Liver (tissue), 9 donors: ENCODE data around the gene SGCD. TPM values are rescaled to one million over a fixed set of nuclear protein-coding genes. Genes with fewer than 3 reads are reported as not detected.
A peak's percentile ranks its signal among the peaks of the same experiment; 100 is the strongest.

Source experiments
- DNase-seq: peaks from one replicate; pipeline ENCODE4 v3.0.0-alpha.2; 2017; ENCODE audit warnings: low spot score
- H3K27ac ChIP-seq, 2 donors: one replicate each; pipeline ENCODE4 v1.7.0; 2013; ENCODE audit warnings: inconsistent platforms in 2 of 2, low read length in 2 of 2, control low read depth in 1 of 2, low read depth in 1 of 2, mild to moderate bottlenecking in 1 of 2
- H3K27me3 ChIP-seq, 4 donors: one replicate each; pipeline versions ENCODE4 v1.6.1 to v1.7.0; 2013; ENCODE audit warnings: low read length in 3 of 4, inconsistent platforms in 1 of 4, mild to moderate bottlenecking in 1 of 4, moderate library complexity in 1 of 4; ENCODE audit not compliant: control insufficient read depth in 4 of 4, insufficient read depth in 4 of 4
- H3K36me3 ChIP-seq, 4 donors: one replicate each; pipeline versions ENCODE4 v1.6.1 to v1.7.0; 2013; ENCODE audit warnings: low read length in 3 of 4, mild to moderate bottlenecking in 3 of 4, low read depth in 1 of 4, moderate library complexity in 1 of 4; ENCODE audit not compliant: control insufficient read depth in 4 of 4, insufficient read depth in 3 of 4
- H3K4me1 ChIP-seq, 4 donors: one replicate each; pipeline versions ENCODE4 v1.6.1 to v1.7.0; 2013; ENCODE audit warnings: low read length in 3 of 4, mild to moderate bottlenecking in 3 of 4, moderate library complexity in 1 of 4; ENCODE audit not compliant: control insufficient read depth in 4 of 4, insufficient read depth in 4 of 4
- H3K4me3 ChIP-seq, 3 donors: one replicate each; pipeline versions ENCODE4 v1.6.1 to v1.7.0; 2013; ENCODE audit warnings: low read length in 3 of 3, control low read depth in 1 of 3, low read depth in 1 of 3, mild to moderate bottlenecking in 1 of 3
- H3K9ac ChIP-seq, 2 donors: one replicate each; pipeline ENCODE4 v1.7.0; 2013; ENCODE audit warnings: low read length in 2 of 2, mild to moderate bottlenecking in 2 of 2, moderate library complexity in 2 of 2, control low read depth in 1 of 2, low read depth in 1 of 2
- H3K9me3 ChIP-seq, 4 donors: one replicate each; pipeline versions ENCODE4 v1.6.1 to v1.7.0; 2013; ENCODE audit warnings: low read length in 3 of 4; ENCODE audit not compliant: control insufficient read depth in 4 of 4
- CTCF ChIP-seq: fragments of 150-350 bp; IDR thresholded peaks from 2 replicates; pipeline ENCODE4 v1.5.1; 2017; ENCODE audit warnings: improper control_type of control experiment, low read depth, low read length; ENCODE audit not compliant: missing input control
- EGR1 ChIP-seq, 2 donors: IDR thresholded peaks; 2 replicates each; pipeline ENCODE4 v1.6.1; 2016 to 2018; ENCODE audit warnings: antibody characterized with exemption in 2 of 2, low read depth in 2 of 2
- FOXA1 ChIP-seq: IDR thresholded peaks from 2 replicates; pipeline ENCODE4 v1.6.1; 2016; ENCODE audit warnings: antibody characterized with exemption
- FOXA2 ChIP-seq: IDR thresholded peaks from 2 replicates; pipeline ENCODE4 v1.6.1; 2016; ENCODE audit warnings: antibody characterized with exemption
- HNF4A ChIP-seq, 2 donors: conservative IDR thresholded peaks; 2 replicates each; pipeline ENCODE4 v1.6.1; 2016; ENCODE audit warnings: antibody characterized with exemption in 2 of 2, mild to moderate bottlenecking in 2 of 2
- MAX ChIP-seq: IDR thresholded peaks from 2 replicates; pipeline ENCODE4 v1.6.1; 2016; ENCODE audit warnings: antibody characterized with exemption
- NR2F2 ChIP-seq: IDR thresholded peaks from 2 replicates; pipeline ENCODE4 v1.6.1; 2016; ENCODE audit warnings: antibody characterized with exemption
- RAD21 ChIP-seq, 2 donors: IDR thresholded peaks; 2 replicates each; pipeline ENCODE4 v1.6.1; 2016; ENCODE audit warnings: antibody characterized with exemption in 2 of 2, mild to moderate bottlenecking in 2 of 2
- RXRA ChIP-seq, 2 donors: IDR thresholded peaks; 2 replicates each; pipeline ENCODE4 v1.6.1; 2017 to 2018; ENCODE audit warnings: antibody characterized with exemption in 2 of 2, mild to moderate bottlenecking in 1 of 2
- SP1 ChIP-seq: IDR thresholded peaks from 2 replicates; pipeline ENCODE4 v1.6.1; 2018; ENCODE audit warnings: antibody characterized with exemption, mild to moderate bottlenecking
- TAF1 ChIP-seq: conservative IDR thresholded peaks from 2 replicates; pipeline ENCODE4 v1.6.1; 2016; ENCODE audit warnings: antibody characterized with exemption, mild to moderate bottlenecking
- YY1 ChIP-seq: IDR thresholded peaks from 2 replicates; pipeline ENCODE4 v1.6.1; 2016; ENCODE audit warnings: antibody characterized with exemption, mild to moderate bottlenecking
- ZBTB33 ChIP-seq: IDR thresholded peaks from 2 replicates; pipeline ENCODE4 v1.6.1; 2016; ENCODE audit warnings: antibody characterized with exemption
- WGBS: extraction: QIAGEN DNeasy Blood & Tissue Kit; methylation state at CpG from one replicate; pipeline ENCODE4 v1.1.7; 2013; 5-methylcytosine and 5-hydroxymethylcytosine counted together
- polyA plus RNA-seq, 2 donors: library from polyadenylated mRNA; stranded (reverse) in 1 of 2; unstranded in 1 of 2; fragments of 200-250 nt in 1 of 2; fragments of >200 nt in 1 of 2; fragmentation: Nextera tagmentation in 1 of 2; extraction: Ambion mirVana in 1 of 2; gene quantifications; one replicate each; pipeline versions ENCODE4 v1.2.1 to v1.2.3, GENCODE V29; 2013 to 2015
- total RNA-seq, 2 donors: library from RNA; depleted of rRNA; stranded (reverse); fragments of >200 nt; gene quantifications; one replicate each; pipeline ENCODE4 v1.2.3, GENCODE V29; 2014
- donor health status: healthy.
- donor health status: healthy.
- donor health status: healthy.
- donor health status: healthy.
- donor health status: healthy.

The SGCD gene
- total and polyA plus RNA-seq, 4 donors: 0.35 to 1.7 (median 1.0) TPM

- Histone ChIP-seq H3K4me1 (peaks cover 0 to 11% (median 4%) of the 10 kb centered on the region in 4 donors), H3K9me3 (no peaks in the 10 kb centered on the region), H3K27me3 (no peaks in the 10 kb centered on the region), H3K9ac (no peak overlapping the region), H3K4me3 (no peak overlapping the region), H3K27ac (no peak overlapping the region), H3K36me3 (no peaks in the 10 kb centered on the region)
- no peak for DNase-seq
- peak; percentile 17 for TF ChIP-seq ZBTB33
- peak; percentile 62 for TF ChIP-seq YY1
- TF ChIP-seq RXRA (IDR thresholded peaks at IDR 0.05): peak in 1 of 2 donors; percentile 29
- TF ChIP-seq RAD21 (IDR thresholded peaks at IDR 0.05): peak in 1 of 2 donors; percentile 22
- no peak for TF ChIP-seq NR2F2
- peak; percentile 32 for TF ChIP-seq MAX
- no peak for TF ChIP-seq CTCF
- peak; percentile 44 for TF ChIP-seq SP1
- peak; percentile 30 to 41 for TF ChIP-seq HNF4A (conservative IDR thresholded peaks at IDR 0.05)
- TF ChIP-seq FOXA2: no peak
- WGBS: 25% methylated on average over 1 of the region's 1 CpG
Observed at GRCh38 chr5:156693113-156693512, 366.1 kb downstream of the SGCD start.

GRCh38 chr5:156694598-156694997 is 367.6 kb downstream of the SGCD start:
- Histone ChIP-seq H3K4me3 (no peak overlapping the region), H3K9ac (no peak overlapping the region), H3K27me3 (no peaks in the 10 kb centered on the region), H3K9me3 (no peaks in the 10 kb centered on the region), H3K36me3 (no peaks in the 10 kb centered on the region), H3K27ac (no peak overlapping the region), H3K4me1 (peaks cover 0 to 11% (median 4%) of the 10 kb centered on the region in 4 donors)
- DNase-seq: no peak
- no peak for TF ChIP-seq EGR1 (IDR thresholded peaks at IDR 0.05; ENCODE audit: low read depth in 2 of 2)
- no peak for TF ChIP-seq YY1
- TF ChIP-seq HNF4A (conservative IDR thresholded peaks at IDR 0.05): no peak
- TF ChIP-seq FOXA2: no peak
- TF ChIP-seq SP1: no peak
- no peak for TF ChIP-seq FOXA1
- no peak for TF ChIP-seq ZBTB33
- no peak for TF ChIP-seq TAF1
- TF ChIP-seq NR2F2: no peak
- 87% methylated on average over 2 of the region's 2 CpGs for WGBS
